Measurements from ENCODE around the gene ARHGEF38.

- TF ChIP-seq EZH2 (IDR thresholded peaks at IDR 0.05; ENCODE audit: borderline replicate concordance, low read length): no peak
- TF ChIP-seq CTCF (IDR thresholded peaks at IDR 0.05; ENCODE audit: low read length): no peak
Measured at GRCh38 chr4:105591573-105591972, 39.2 kb downstream of the ARHGEF38 start.

Measured in OCI-LY1 (cell line).